ENCODE data around the gene TSPAN4. TPM values are rescaled to one million over a fixed set of nuclear protein-coding genes. Genes with fewer than 3 reads are reported as not detected.

TSPAN4 gene
- total and polyA plus RNA-seq, 2 of the 13 experiments (the other 11 are each of a cell fraction or from before 2014, with no cell fraction given): 31.7 to 68.3 TPM

GRCh38 chr11:842370-843002, at the start of gene TSPAN4, which contains the start of gene POLR2L (continued):
- TF ChIP-seq ZGPAT (CRISPR knock-in tag; IDR thresholded peaks at IDR 0.05) (peak; percentile 19; the same call in 1 of the 2 replicates), YY1 (IDR thresholded peaks at IDR 0.05; ENCODE audit: insufficient read depth, insufficient replicate concordance, low read depth, low read length) (peak; percentile 83), ZNF776 (CRISPR knock-in tag; IDR thresholded peaks at IDR 0.05) (no peak), MAZ (IDR thresholded peaks at IDR 0.05; ENCODE audit: borderline replicate concordance, low read depth, low read length) (0 out of 2 replicates have a peak, but pooled peaks have one; percentile 49), MAZ (CRISPR knock-in tag; IDR thresholded peaks at IDR 0.05; ENCODE audit: low read depth) (peak; percentile 79), FOXM1 (CRISPR knock-in tag; IDR thresholded peaks at IDR 0.05) (no peak), ZBTB14 (CRISPR knock-in tag; IDR thresholded peaks at IDR 0.05) (peak; percentile 73), ZNF331 (CRISPR knock-in tag; IDR thresholded peaks at IDR 0.05) (no peak; the same call in 1 of the 2 replicates), RFXAP (CRISPR knock-in tag; IDR thresholded peaks at IDR 0.05; ENCODE audit: borderline replicate concordance) (0 out of 2 replicates have a peak, but pooled peaks have one; percentile 10), HOXA3 (CRISPR knock-in tag; IDR thresholded peaks at IDR 0.05) (peak; percentile 52), ZNF580 (CRISPR knock-in tag; IDR thresholded peaks at IDR 0.05; ENCODE audit: borderline replicate concordance, low read depth) (peak; percentile 63; the same call in 1 of the 2 replicates), ZNF644 (CRISPR knock-in tag; IDR thresholded peaks at IDR 0.05; ENCODE audit: low read depth) (no peak), DZIP1 (CRISPR knock-in tag; IDR thresholded peaks at IDR 0.05) (no peak), MIXL1 (CRISPR knock-in tag; IDR thresholded peaks at IDR 0.05) (no peak), FIP1L1 (IDR thresholded peaks at IDR 0.05; ENCODE audit: borderline replicate concordance, insufficient read depth, low read depth, low read length) (no peak), ZNF143 (CRISPR knock-in tag; IDR thresholded peaks at IDR 0.05) (peak; percentile 18; the same call in 1 of the 2 replicates), SSRP1 (CRISPR knock-in tag; IDR thresholded peaks at IDR 0.05) (no peak), MBNL3 (CRISPR knock-in tag; conservative IDR thresholded peaks at IDR 0.05) (no peak), SNAI1 (CRISPR knock-in tag; IDR thresholded peaks at IDR 0.05; ENCODE audit: borderline replicate concordance) (no peak), ARHGAP35 (CRISPR knock-in tag; IDR thresholded peaks at IDR 0.05; ENCODE audit: borderline replicate concordance) (peak; percentile 38; the same call in 1 of the 2 replicates), NR0B2 (CRISPR knock-in tag; IDR thresholded peaks at IDR 0.05) (peak; percentile 98), ATF1 (CRISPR knock-in tag; IDR thresholded peaks at IDR 0.05) (no peak), MEIS1 (CRISPR knock-in tag; IDR thresholded peaks at IDR 0.05; ENCODE audit: borderline replicate concordance) (peak; percentile 94; the same call in 1 of the 2 replicates), FOXK1 (CRISPR knock-in tag; IDR thresholded peaks at IDR 0.05; ENCODE audit: borderline replicate concordance, low read depth) (no peak), POLR2AphosphoS5 (IDR thresholded peaks at IDR 0.05; ENCODE audit: low read depth, low read length) (peak; percentile 97)
